ENCODE measurements around the gene CUL5. TPM values are rescaled to one million over a fixed set of nuclear protein-coding genes. Genes with fewer than 3 reads are reported as not detected.

The CUL5 gene
- total and polyA plus RNA-seq, 2 of the 4 experiments (the other 2 are of a cell fraction): 8.8 to 31.0 TPM

- Histone ChIP-seq H3K4me1 (ENCODE audit: control insufficient read depth, insufficient read depth, low read length) (peaks cover 17% of the 10 kb centered on the region), H2AK5ac (ENCODE audit: low read depth, low read length) (no peak overlapping the region), H2BK120ac (ENCODE audit: low read depth, low read length) (no peak overlapping the region), H3K9me3 (ENCODE audit: control insufficient read depth, insufficient read depth, low read length) (no peaks in the 10 kb centered on the region), H4K8ac (ENCODE audit: low read depth in 2 of 2, low read length in 2 of 2) (no peak overlapping the region), H3K18ac (ENCODE audit: low read depth, low read length) (no peak overlapping the region), H3K4ac (ENCODE audit: low read depth, low read length) (no peak overlapping the region), H4K20me1 (ENCODE audit: insufficient read depth, low read length) (peaks cover 37% of the 10 kb centered on the region), H3K27ac (ENCODE audit: insufficient read depth, low read length) (no peak overlapping the region), H2BK20ac (ENCODE audit: low read depth, low read length) (no peak overlapping the region), H4K5ac (ENCODE audit: low read depth, low read length) (no peak overlapping the region), H2BK5ac (ENCODE audit: low read depth, low read length, poor library complexity, severe bottlenecking) (no peak overlapping the region), H2BK15ac (ENCODE audit: low read depth, low read length) (no peak overlapping the region), H3K9me1 (ENCODE audit: insufficient read depth, low read length) (peaks cover 4% of the 10 kb centered on the region; the same call in 1 of the 2 replicates), H2AK9ac (replicated peaks; ENCODE audit: low read depth, low read length, poor library complexity) (no peak overlapping the region), H3K23ac (ENCODE audit: low read depth, low read length) (no peak overlapping the region), H3K9ac (ENCODE audit: low read depth, low read length) (no peak overlapping the region), H3K36me3 (ENCODE audit: control insufficient read depth, insufficient read depth, low read length) (peaks cover 5% of the 10 kb centered on the region), H3K56ac (ENCODE audit: extremely low read depth, insufficient read depth, low read length) (no peak overlapping the region), H2AFZ (replicated peaks; ENCODE audit: low read length, poor library complexity) (no peak overlapping the region), H3K4me3 (ENCODE audit: insufficient read depth, low read depth, low read length) (no peak overlapping the region), H3K79me1 (ENCODE audit: low read depth in 1 of 2, low read length in 2 of 2) (peaks cover 30 to 70% of the 10 kb centered on the region in 2 experiments), H3K27me3 (ENCODE audit: control insufficient read depth, insufficient read depth, low read length) (no peaks in the 10 kb centered on the region), H3K4me2 (ENCODE audit: low read depth, low read length) (no peak overlapping the region), H3K14ac (replicated peaks; ENCODE audit: low read depth, low read length) (no peak overlapping the region), H4K91ac (ENCODE audit: insufficient read depth, low read depth, low read length) (no peak overlapping the region)
- WGBS, 2 experiments (ENCODE audit: extremely low coverage in 2 of 2, insufficient read length in 1 of 2): no CpG with 5 or more reads among the region's 1 CpG
- no peak for ATAC-seq (ENCODE audit: low read depth)
- ChIA-PET POLR2A (ENCODE audit: unreplicated experiment) (no interaction called here), CTCF (no interaction called here)
- dilution Hi-C loops (cut with HindIII; ENCODE audit: low sequenced_read_pairs, unreplicated experiment): no loop called here
- no TSS peak for BruUV-seq (replicated peaks)
- in situ Hi-C loops (cut with MboI; ENCODE audit: low sequenced_read_pairs): no loop called here
- DNase-seq: no peak
- intact Hi-C loops (cut with micrococcal nuclease): no loop called here
- TF ChIP-seq USF2 (IDR thresholded peaks at IDR 0.05; ENCODE audit: low read depth, low read length): no peak
- TF ChIP-seq MAFK (IDR thresholded peaks at IDR 0.05; ENCODE audit: low read depth, low read length): no peak
- no peak for TF ChIP-seq NFE2L2 (IDR thresholded peaks at IDR 0.05; ENCODE audit: low read depth, low read length)
- TF ChIP-seq CHD1 (IDR thresholded peaks at IDR 0.05; ENCODE audit: low read depth, low read length): no peak
- no peak for TF ChIP-seq FOS (IDR thresholded peaks at IDR 0.05; ENCODE audit: low read depth, low read length)
- no peak for TF ChIP-seq RFX5 (IDR thresholded peaks at IDR 0.05; ENCODE audit: low read depth, low read length)
- no peak for TF ChIP-seq RAD21 (IDR thresholded peaks at IDR 0.05; ENCODE audit: low read length)
- no peak for TF ChIP-seq MAZ (IDR thresholded peaks at IDR 0.05; ENCODE audit: borderline replicate concordance, low read depth, low read length)
- TF ChIP-seq BHLHE40 (IDR thresholded peaks at IDR 0.05; ENCODE audit: low read depth, low read length): no peak
- TF ChIP-seq RCOR1 (IDR thresholded peaks at IDR 0.05; ENCODE audit: insufficient replicate concordance, low read length): no peak
- TF ChIP-seq SMC3 (IDR thresholded peaks at IDR 0.05; ENCODE audit: low read depth, low read length): no peak
- TF ChIP-seq ELK1 (IDR thresholded peaks at IDR 0.05; ENCODE audit: borderline replicate concordance, low read depth, low read length): no peak
- TF ChIP-seq MXI1 (IDR thresholded peaks at IDR 0.05; ENCODE audit: borderline replicate concordance, low read depth, low read length): no peak
- no peak for TF ChIP-seq POLR2A (IDR thresholded peaks at IDR 0.05; ENCODE audit: low read depth, low read length)
- TF ChIP-seq CEBPB (IDR thresholded peaks at IDR 0.05; ENCODE audit: low read depth, low read length): no peak
- TF ChIP-seq CTCF (conservative IDR thresholded peaks at IDR 0.05; ENCODE audit: low read depth, low read length): no peak
These were observed 25.3 kb downstream of the CUL5 start for GRCh38 chr11:108034034-108034433.
